GM18858 (cell line): ENCODE data around the gene IL19.
"Not testable (repeated sequence)": the region's sequence is repeated elsewhere in the genome, so short reads cannot be mapped to it uniquely, and the experiment has no call there.

ENCODE experiments used
- ATAC-seq: cut with Tn5 transposase; IDR thresholded peaks from one replicate; pipeline ENCODE4 v1.9.1; 2021; ENCODE audit not compliant: unreplicated experiment

IL19 gene

DNA sequence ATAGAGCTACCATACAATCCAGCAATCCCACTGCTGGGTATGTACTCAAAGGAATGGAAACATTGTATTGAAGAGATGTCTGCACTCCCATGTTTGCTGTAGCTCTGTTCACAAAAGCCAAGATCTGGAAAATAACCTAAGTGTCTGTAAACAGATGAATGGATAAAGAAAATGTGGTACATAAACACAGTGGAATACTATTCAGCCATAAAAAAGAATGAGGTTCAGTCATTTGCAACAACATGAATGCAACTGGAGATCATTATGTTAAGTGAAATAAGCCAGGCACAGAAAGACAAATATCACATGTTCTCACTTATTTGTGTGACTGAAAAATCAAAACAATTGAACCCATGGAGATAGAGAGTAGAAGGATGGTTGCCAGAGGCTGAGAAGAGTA is 83.1 kb downstream of the IL19 start:
- not testable (repeated sequence) for ATAC-seq

DNA sequence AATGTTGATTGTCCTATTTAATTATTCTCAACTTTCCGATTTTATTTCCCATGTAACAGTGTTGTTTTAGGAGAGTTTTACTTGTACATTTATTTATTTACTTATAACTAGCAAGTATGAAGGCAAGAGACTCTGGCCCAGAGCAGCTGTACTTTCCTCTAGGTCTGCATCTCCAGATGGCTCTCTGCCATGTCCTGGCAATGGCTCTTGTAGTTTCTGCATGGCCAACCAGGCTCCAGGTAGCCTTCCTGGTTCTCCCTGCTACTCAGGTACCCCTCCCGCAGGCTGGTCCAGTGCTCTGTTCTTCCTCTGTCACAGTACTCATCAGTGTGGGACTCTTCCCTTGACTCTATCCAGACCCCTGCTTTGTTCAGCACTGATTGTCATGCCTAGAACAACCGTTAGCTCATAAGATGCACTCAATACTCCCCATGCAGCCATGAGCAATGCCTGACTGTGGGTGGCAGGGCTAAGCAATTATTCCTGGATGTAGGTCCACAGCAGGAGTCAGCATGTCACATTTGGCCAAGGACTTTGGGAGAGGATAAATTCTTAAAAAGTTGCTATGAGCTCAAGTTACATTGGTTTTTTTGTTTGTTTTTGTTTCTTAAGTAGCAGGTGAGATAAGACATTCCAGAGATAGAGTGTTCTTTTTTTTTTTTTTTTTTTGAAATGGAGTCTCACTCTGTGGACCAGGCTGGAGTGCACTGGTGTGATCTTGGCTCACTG is 84.0 kb downstream of the IL19 start:
- ATAC-seq, result no peak

- ATAC-seq, result no peak
Measured at GRCh38 chr1:206855859-206856258, 85.3 kb downstream of the IL19 start.

DNA sequence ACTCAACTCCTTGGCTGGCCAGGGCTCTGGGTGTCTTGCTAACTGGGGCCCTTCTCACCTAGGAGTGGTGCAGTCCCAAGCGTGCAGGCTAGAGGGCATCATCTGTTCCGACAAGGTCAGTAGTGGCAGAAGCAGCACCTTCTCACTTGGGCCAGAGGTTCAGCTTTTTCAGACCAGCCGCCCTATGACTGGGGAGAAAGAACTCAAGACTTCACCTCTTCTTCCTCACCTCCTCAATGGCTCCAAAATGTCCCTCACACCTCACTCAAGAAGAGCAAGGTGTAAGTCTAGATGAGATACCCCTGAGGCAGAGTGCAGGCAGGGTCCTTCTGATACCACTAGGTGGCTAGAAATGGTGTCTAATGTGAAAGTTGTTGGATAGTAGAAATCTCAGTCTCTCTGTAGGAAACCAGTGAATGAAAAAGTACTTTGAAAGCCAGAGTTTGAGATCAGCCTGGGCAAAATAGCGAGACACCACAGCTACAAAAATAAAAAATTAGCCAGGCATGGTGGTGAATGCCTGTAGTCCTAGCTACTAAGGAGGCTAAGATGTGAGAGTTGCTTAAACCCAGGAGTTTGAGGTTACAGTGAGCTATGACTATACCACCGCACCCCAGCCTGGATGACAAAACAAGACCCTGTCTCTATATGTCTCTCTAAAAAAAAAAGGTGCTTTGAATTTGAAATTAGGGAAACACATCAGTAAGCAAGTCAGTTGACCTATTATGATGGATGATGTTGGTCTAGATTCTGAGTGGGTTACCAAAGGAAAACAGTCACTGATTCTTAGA is 86.3 kb downstream of the IL19 start:
- no peak for ATAC-seq

GRCh38 chr1:206859082-206859521 is 88.5 kb downstream of the IL19 start:
- ATAC-seq, result no peak

DNA sequence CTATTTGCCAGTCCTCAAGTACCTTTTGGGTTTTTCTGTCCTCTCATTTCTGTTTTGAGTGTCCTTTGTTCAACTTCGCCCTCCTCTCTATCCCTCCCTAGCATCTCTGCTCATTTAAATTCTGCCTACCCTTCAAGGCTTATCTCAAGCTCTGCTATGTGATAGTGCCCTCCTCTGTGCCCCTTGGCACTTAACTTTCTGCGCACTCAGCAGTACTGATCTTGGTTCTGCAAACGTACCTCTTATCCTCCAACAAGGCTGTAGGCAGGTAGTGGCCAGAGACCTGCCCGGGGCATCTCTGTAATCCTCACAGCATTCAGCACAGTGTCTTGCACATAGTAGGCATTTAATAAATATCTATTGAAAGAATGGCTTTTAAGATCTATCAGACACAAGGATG is 89.6 kb downstream of the IL19 start:
- ATAC-seq, result no peak

DNA sequence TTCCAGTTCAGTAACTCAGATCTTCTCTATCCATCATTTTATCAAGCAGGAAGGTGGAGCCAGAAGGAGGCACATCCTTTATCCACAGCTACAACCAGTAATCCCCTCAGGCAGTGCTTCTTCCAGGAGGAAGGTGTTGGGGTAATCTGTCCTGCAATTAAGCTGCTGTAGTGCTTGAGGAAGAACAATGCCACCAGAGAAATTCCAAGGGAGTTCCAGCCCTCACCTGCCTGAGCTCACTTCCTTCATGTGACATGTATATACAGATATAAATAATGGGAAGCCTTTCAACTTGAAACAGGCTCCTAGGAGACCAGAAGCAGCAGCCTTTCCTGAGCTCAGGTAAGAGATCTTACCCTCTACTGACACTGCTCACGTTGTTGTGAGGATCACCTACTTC is 92.7 kb downstream of the IL19 start:
- ATAC-seq, result no peak

GRCh38 chr1:206864939-206865671 is 94.5 kb downstream of the IL19 start, which contains the start of gene IL20:
IL20 (plus strand) TSS chr1:206865623; CDS start chr1:206865853, 230 bp downstream.
- no peak for ATAC-seq

DNA sequence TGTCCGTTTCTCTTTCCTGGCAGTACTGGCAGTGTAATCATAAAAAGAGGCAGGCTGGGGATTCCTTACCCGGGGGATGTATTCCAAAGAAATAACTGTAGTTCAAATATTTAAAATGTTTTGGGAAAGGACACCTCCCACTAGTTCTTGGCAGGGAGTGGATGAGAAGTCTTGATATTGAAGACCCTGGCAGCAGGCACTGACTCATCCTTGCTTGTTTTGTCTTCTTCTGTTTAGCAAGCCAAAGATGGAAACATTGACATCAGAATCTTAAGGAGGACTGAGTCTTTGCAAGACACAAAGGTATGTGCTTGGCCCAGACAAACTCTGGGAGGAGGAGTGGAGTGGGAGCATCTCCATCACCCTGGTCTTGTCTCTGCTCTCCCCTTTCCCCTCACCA is 95.5 kb downstream of the IL19 start:
- no peak for ATAC-seq

DNA sequence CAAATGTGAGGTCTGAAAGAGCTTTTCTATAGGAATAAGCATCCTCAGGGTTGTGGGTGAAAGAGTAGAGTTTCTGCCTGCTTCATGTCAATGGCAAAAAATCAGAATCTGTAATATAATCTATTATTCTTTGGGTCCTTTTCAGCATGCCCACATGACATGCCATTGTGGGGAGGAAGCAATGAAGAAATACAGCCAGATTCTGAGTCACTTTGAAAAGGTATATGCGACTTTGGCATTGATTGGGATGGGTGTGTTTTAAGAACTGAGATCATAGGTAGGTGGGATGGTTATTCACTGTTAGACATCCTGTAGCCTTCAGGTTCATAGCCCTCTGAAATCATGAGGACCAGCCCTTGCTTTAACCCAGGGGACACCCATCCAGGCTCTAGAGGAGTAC is 96.7 kb downstream of the IL19 start:
- ATAC-seq, result no peak

- no peak for ATAC-seq
Measured at GRCh38 chr1:206867716-206868115, 97.1 kb downstream of the IL19 start.

- no peak for ATAC-seq
Measured at GRCh38 chr1:206868264-206868663, 97.7 kb downstream of the IL19 start.

GRCh38 chr1:206872139-206872538 is 101.6 kb downstream of the IL19 start:
- ATAC-seq, result no peak

DNA sequence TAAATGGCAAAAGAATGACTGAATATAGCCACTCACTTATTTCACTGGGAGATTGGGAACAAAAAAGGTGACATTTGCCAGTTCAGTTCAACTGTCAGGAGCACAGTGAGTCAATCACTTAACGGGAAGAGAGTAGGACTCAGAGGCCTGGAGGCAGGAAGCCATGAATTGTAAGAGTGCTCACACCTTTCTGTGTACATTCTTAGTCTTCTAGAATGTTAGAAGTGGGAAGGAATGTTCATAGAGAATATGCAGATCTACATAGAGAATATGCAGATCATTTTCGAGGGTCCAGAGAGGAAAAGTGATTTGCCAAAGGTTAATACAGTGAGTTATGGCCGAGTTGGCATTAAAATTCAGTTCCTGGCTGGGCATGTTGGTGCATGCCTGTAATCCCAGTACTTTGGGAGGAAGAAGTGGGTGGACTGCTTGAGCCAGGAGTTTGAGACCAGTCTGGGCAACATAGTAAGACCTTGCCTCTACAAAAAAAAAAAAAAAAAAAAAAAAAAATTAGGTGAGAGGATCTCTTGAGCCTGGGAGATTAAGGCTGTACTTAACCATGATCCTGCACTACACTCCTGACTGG is 103.1 kb downstream of the IL19 start:
- no peak for ATAC-seq

DNA sequence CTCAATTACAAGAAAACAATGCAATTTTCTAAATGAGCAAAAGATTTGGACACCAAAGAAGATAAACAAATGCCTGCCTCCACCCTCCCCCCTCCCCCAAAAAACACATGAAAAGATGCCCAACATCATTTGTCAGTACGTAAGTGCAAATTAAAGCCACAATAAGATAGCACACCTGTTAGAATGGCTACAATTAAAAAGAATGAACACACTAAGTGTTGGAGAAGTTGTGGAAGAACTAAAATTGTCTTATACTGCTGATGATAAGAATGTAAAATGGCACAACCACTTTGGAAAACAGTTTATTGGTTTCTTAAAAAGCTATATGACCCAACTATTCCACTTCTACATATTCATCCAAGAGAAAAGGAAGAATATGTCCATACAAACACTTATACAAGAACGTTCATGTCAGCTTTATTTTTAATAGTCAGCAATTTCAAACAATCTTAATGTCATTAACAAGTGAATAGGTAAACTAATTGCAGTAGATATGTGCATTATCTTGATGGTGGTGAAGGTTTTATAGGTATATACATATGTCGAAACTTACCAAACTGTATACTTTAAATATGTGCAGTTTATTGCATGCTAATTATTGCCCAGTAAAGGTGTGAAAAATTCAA is 105.3 kb downstream of the IL19 start:
- ATAC-seq, result no peak

- no peak for ATAC-seq
Measured at GRCh38 chr1:206878456-206878855, 107.9 kb downstream of the IL19 start.

DNA sequence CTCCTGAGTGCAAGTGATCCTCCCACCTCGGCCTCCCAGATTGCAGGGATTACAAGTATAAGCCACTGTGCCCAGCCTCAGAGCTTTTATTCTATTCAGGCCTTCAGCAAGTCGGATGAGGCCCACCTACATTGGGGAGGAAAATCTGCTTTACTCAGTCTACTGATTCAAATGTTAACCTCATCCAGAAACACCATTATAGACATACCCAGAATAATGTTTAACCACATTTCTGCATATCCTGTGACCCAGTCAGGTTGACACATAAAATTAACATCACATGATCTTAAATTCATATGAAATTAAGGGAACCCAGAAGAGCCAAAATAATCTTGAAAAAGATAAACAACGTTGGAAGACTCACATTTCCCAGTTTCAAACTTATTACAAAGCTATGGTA is 109.7 kb downstream of the IL19 start:
- ATAC-seq, result no peak

GRCh38 chr1:206882555-206882954 is 112.0 kb downstream of the IL19 start:
- ATAC-seq, result no peak

DNA sequence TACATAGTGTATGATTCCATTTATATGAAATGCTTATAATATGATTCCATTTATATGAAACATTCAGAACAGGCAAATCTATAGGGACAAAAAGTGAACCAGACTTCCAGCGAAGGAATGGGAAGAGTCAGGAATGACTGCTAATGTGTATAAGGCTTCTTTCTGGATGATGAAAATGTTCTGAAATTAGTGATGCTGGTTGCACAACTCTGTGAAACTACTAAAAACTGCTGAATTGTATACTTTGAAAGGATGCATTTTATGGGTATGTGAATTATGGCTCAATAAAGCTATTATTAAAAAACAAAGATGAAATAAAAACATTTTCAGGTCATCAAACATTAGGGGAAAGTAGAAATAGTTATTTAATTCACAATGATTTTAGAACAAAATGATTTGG is 112.6 kb downstream of the IL19 start:
- no peak for ATAC-seq

- no peak for ATAC-seq
Measured at GRCh38 chr1:206883876-206884275, 113.3 kb downstream of the IL19 start.
